Small intestine (tissue), 7 donors: Measurements from ENCODE around the gene WDR91. TPM values are rescaled to one million over a fixed set of nuclear protein-coding genes. Genes with fewer than 3 reads are reported as not detected.

Source experiments
- DNase-seq, 2 donors: peaks; one replicate each; pipeline versions ENCODE4 v3.0.0 to v3.0.0-alpha.2; 2013
- FAIRE-seq: peaks from 2 replicates; lab custom pipeline; 2012; peaks lifted over from hg19 to GRCh38; lab: Jason Lieb, UNC
- H3K27ac ChIP-seq, 3 donors: one replicate each; pipeline ENCODE4 v1.5.1; 2013; ENCODE audit warnings: low read length in 2 of 3, mild to moderate bottlenecking in 2 of 3, control low read depth in 1 of 3, inconsistent platforms in 1 of 3, low read depth in 1 of 3, moderate library complexity in 1 of 3
- H3K27me3 ChIP-seq, 3 donors: one replicate each; pipeline ENCODE4 v1.6.1; 2013; ENCODE audit warnings: low read length in 3 of 3, inconsistent platforms in 1 of 3; ENCODE audit not compliant: control insufficient read depth in 3 of 3, insufficient read depth in 3 of 3
- H3K36me3 ChIP-seq, 3 donors: one replicate each; pipeline ENCODE4 v1.6.1; 2013; ENCODE audit warnings: low read length in 3 of 3, inconsistent platforms in 1 of 3, low read depth in 1 of 3, mild to moderate bottlenecking in 1 of 3, moderate library complexity in 1 of 3; ENCODE audit not compliant: control insufficient read depth in 3 of 3, insufficient read depth in 2 of 3
- H3K4me1 ChIP-seq, 3 donors: one replicate each; pipeline ENCODE4 v1.6.1; 2013; ENCODE audit warnings: low read length in 2 of 3, inconsistent platforms in 1 of 3, low read depth in 1 of 3, mild to moderate bottlenecking in 1 of 3, moderate library complexity in 1 of 3; ENCODE audit not compliant: control insufficient read depth in 3 of 3, insufficient read depth in 2 of 3
- H3K4me3 ChIP-seq, 3 donors: one replicate each; pipeline ENCODE4 v1.5.1; 2013; ENCODE audit warnings: low read length in 3 of 3, control low read depth in 1 of 3, inconsistent platforms in 1 of 3, low read depth in 1 of 3, mild to moderate bottlenecking in 1 of 3, moderate library complexity in 1 of 3
- H3K9me3 ChIP-seq, 2 donors: one replicate each; pipeline ENCODE4 v1.6.1; 2013; ENCODE audit warnings: low read depth in 1 of 2, low read length in 1 of 2; ENCODE audit not compliant: control insufficient read depth in 2 of 2, insufficient read depth in 1 of 2
- whole genome bisulfite sequencing, 3 donors: extraction: QIAGEN DNeasy Blood & Tissue Kit; methylation state at CpG; one replicate each; pipeline ENCODE4 v1.1.7; 2013; 5-methylcytosine and 5-hydroxymethylcytosine counted together
- polyA plus RNA-seq, 4 donors: library from polyadenylated mRNA; stranded (reverse) in 3 of 4; unstranded in 1 of 4; fragments of 200-250 nt in 3 of 4; fragments of 120-200 nt in 1 of 4; gene quantifications; one replicate each; pipeline versions ENCODE4 v1.2.1 to v1.2.3, GENCODE V29; 2013
- donor health status: healthy with polysubstance abuse.
- donor health status: control.
- donor health status: control.
- donor health status: Bipolar disorder and iron deficiency.
- donor health status: healthy.

WDR91 gene
- polyA plus RNA-seq, 4 donors: 2.7 to 5.8 (median 4.5) TPM

DNA sequence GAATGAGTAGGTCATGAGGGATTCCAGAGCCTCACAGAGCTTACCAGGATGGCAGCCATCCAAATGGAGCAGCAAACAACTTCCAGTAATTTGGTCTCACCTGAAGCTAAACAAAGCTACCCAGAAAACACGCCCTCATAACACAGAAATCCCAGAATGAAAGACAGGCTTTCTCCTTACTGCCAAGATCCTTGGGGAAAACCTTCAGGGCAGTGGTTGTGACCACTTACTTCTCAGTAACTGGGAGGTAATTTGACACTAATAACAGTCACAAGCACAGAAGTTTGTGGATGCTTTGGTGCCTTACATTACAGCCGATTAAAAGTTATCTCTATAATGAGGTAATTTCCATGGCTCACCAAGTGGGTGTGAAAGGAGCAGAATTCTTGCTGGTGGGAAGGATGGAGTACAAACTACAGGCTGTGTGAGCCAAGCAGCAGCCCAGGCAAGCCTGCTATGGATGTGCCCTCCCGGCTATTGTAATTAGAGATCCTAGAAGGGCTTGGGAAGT lies 10.4 kb downstream of the WDR91 start:
- Histone ChIP-seq H3K4me3 (no peak overlapping the region), H3K27me3 (no peaks in the 10 kb centered on the region), H3K36me3 (peaks cover 5 to 38% (median 8%) of the 10 kb centered on the region in 3 donors), H3K4me1 (no peaks in the 10 kb centered on the region), H3K27ac (no peak overlapping the region), H3K9me3 (no peaks in the 10 kb centered on the region)
- no peak for DNase-seq
- no peak for FAIRE-seq
- 74 to 88% (median 74%) methylated on average over 3 of the region's 3 CpGs for WGBS, 3 donors

DNA sequence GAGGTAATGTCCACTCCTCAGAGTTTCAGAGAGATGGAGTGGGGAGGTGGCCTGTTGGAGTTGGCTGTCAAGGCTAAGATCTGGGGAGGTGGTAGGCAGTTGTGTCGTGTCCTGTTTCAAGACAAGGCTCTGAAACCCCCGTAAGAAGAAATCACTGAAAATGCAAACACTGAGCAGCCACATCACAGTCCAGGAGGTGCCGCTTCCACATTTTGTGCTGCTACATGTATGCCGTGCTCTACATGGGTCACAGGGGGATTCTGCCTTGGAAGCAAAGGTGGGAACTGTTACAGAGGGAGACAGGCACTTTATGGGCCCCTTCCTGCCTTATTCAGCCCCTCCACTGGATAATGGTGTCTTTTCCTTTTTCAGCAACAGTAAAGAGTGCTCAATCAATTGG lies 11.9 kb downstream of the WDR91 start:
- no peaks in the 10 kb centered on the region for H3K9me3 ChIP-seq
- FAIRE-seq: no peak

DNA sequence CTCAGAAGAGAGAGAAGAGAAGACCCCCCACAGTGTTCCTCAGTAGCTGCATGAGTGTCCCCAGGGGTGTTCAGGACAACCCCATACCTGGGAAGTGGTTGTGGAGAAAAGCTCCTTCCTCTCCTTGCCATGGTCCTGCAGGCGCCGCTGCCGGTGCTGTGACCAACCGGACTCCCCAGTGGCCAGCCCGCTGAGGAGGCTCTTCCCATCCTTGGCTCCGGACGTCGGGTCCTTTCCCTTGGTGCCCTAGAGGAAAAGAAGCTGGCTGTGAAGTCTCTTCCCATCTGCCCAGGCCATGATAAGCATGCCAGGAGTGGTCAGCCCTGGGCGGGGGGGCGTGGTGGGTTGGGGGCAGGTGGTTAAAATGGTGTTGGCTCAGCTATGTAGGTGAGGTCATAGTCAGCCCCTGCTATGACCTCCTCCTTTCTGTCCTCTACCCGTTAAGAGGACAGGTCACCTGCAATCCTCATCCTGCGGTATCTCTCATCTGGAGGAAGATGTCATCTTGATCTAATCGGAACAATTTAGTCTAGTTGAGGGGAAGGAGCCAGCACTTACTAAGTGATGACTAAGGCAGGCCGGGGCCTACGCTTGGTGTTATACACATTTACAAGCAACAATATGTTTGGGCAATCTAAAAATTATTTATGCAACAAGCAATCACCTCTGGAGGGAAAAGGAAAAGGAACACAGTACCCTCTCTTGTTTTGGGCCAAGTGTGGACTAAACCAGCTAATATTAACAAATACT lies 13.2 kb downstream of the WDR91 start:
- peaks cover 2 to 44% (median 10%) of the 10 kb centered on the region in 3 donors for H3K36me3 ChIP-seq
- no peaks in the 10 kb centered on the region for H3K27me3 ChIP-seq
- DNase-seq (no peak), FAIRE-seq (no peak)
- no peaks in the 10 kb centered on the region for H3K4me1 ChIP-seq
- H3K9me3 ChIP-seq: no peaks in the 10 kb centered on the region
- H3K4me3 ChIP-seq: no peak overlapping the region
- WGBS, 3 donors: 93 to 95% (median 94%) methylated on average over 15 of the region's 15 CpGs
- H3K27ac ChIP-seq: no peak overlapping the region

More for the DNA sequence above, 11.9 kb downstream of the WDR91 start:
- H3K36me3 ChIP-seq: peaks cover 5 to 41% (median 10%) of the 10 kb centered on the region in 3 donors
- WGBS, 3 donors: 91 to 97% (median 93%) methylated on average over 4 of the region's 4 CpGs
- no peak overlapping the region for H3K27ac ChIP-seq
- H3K27me3 ChIP-seq: no peaks in the 10 kb centered on the region
- DNase-seq: no peak
- H3K4me1 ChIP-seq: no peaks in the 10 kb centered on the region
- H3K4me3 ChIP-seq: no peak overlapping the region

GRCh38 chr7:135197343-135197742 lies 14.0 kb downstream of the WDR91 start:
- DNase-seq (no peak), FAIRE-seq (no peak)
- 86 to 97% (median 94%) methylated on average over 2 of the region's 2 CpGs for WGBS, 3 donors

GRCh38 chr7:135195968-135196629 lies 15.2 kb downstream of the WDR91 start:
- Histone ChIP-seq H3K27ac (no peak overlapping the region), H3K4me1 (no peaks in the 10 kb centered on the region), H3K27me3 (no peaks in the 10 kb centered on the region), H3K36me3 (peaks cover 2 to 48% (median 10%) of the 10 kb centered on the region in 3 donors), H3K9me3 (no peaks in the 10 kb centered on the region), H3K4me3 (no peak overlapping the region)
- WGBS, 3 donors: 90 to 96% (median 90%) methylated on average over 14 of the region's 14 CpGs
- DNase-seq (no peak), FAIRE-seq (no peak)

More at GRCh38 chr7:135197343-135197742, 14.0 kb downstream of the WDR91 start:
- Histone ChIP-seq H3K27ac (no peak overlapping the region), H3K36me3 (peaks cover 2 to 46% (median 10%) of the 10 kb centered on the region in 3 donors), H3K4me3 (no peak overlapping the region), H3K27me3 (no peaks in the 10 kb centered on the region), H3K4me1 (no peaks in the 10 kb centered on the region), H3K9me3 (no peaks in the 10 kb centered on the region)

DNA sequence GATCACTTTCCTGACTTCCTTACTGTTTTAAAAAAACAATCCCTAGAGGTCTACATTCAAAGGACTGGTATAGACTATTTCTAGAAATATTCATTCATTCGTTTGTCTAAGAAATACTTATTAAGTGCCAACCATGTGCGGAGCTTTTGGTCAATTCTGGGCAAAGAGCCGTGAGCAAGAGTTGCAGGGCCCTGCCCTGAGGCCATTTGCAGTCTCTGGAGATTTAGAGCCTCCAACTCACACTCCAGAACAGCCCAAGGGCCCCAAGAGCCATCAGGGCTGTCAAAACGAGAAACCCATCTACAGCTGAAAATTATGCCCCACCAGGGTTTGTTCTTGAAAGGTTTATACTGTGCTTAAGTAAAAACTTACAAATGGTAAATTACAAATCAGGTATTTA lies 16.2 kb downstream of the WDR91 start:
- no peaks in the 10 kb centered on the region for H3K27me3 ChIP-seq
- WGBS, 3 donors: 88 to 96% (median 94%) methylated on average over 4 of the region's 4 CpGs
- DNase-seq: no peak
- no peaks in the 10 kb centered on the region for H3K4me1 ChIP-seq
- peaks cover 2 to 48% (median 10%) of the 10 kb centered on the region in 3 donors for H3K36me3 ChIP-seq
- no peak overlapping the region for H3K27ac ChIP-seq
- no peak for FAIRE-seq
- no peak overlapping the region for H3K4me3 ChIP-seq
- no peaks in the 10 kb centered on the region for H3K9me3 ChIP-seq

DNA sequence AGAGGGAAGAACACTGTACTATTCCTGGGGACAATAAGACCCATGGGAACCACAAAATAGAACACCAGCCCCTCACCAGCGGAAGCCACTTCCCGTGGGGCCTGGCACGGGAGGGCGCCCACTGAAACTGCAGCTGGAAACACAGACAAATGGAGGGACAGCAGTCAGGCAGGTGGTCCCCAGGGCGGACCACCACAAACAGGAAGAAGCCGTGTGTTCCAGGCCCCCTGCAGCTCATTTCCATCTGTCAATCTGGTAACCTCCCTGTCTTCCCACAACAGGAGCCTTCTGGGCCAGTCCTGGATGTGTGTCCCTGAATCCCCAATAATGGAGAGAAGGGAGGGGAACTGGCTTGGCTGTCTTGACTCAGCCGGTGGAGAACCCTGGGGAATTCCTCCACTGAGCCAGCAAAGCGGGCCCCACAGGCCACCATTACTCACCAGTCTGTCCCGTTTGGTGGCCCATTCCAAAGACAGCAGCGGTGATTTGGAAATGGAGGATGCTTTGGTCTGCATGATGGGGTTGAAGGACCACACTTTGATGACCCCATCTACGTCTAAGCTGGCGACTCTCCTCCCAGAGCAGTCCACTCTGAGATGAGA lies 16.7 kb downstream of the WDR91 start:
- no peak for DNase-seq
- H3K36me3 ChIP-seq: peaks cover 2 to 48% (median 10%) of the 10 kb centered on the region in 3 donors
- no peaks in the 10 kb centered on the region for H3K9me3 ChIP-seq
- H3K27ac ChIP-seq: no peak overlapping the region
- FAIRE-seq: no peak
- H3K4me1 ChIP-seq: no peaks in the 10 kb centered on the region
- 87 to 94% (median 92%) methylated on average over 12 of the region's 12 CpGs for WGBS, 3 donors
- no peaks in the 10 kb centered on the region for H3K27me3 ChIP-seq
- H3K4me3 ChIP-seq: no peak overlapping the region

DNA sequence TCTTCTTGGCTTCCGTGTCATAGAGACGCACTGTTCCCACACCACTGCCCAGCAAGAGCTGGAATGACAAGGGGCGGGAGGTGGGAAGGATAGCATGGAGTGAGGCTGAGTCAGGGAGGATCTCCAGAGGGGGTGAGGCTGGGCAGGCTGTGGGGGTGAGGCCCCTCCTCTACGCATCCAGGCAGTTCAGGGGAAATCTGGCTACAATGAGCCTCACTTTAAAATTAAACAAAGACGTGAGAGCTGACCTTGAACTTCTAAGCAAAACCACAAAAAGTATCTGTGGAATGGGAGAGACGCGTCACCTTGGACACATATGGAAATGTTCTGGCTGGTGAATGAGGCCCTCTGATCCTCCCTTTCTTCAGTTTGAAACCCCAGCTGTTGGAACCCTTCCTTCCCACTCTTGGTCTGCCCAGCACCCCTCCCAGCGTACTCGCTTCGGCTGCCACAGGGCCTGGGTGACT lies 17.7 kb downstream of the WDR91 start:
- DNase-seq (no peak), FAIRE-seq (no peak)
- Histone ChIP-seq H3K27me3 (no peaks in the 10 kb centered on the region), H3K4me3 (no peak overlapping the region), H3K27ac (no peak overlapping the region), H3K4me1 (no peaks in the 10 kb centered on the region), H3K9me3 (no peaks in the 10 kb centered on the region), H3K36me3 (peaks cover 3 to 45% (median 16%) of the 10 kb centered on the region in 3 donors)
- WGBS, 3 donors: 93 to 95% (median 93%) methylated on average over 10 of the region's 10 CpGs
